ENCODE data around the gene ZFP57.

The ZFP57 gene

DNA sequence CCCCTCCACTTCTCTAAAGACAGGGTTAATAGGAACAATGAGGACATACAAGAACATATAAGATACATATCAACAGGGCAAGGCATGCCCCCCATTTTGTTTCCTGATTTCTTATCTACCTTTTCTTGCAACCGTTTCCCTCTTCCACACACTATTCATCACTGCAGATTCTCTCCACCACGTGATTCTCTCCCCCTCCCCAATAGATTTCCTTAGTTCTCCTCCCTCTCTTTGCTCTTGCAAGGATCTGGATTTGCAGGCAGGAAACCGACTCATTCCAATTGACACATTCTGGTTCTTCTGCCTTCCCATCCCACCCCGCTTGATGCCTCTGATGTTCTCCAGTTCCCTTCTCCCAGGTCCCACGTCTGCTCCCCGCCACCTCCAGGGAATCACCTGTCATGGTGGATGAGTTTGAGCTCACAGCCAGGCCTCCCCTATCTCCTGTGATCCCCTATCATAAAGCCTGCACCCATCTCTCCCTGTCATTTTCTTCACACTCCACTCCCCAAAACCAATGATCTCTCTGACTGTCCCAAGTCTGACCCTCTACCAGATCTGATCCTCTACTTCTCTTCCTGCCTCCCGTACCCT is 55.5 kb downstream of the ZFP57 start:
- DNase-seq (ENCODE audit: low read depth), result no peak

GRCh38 chr6:29624520-29624961 is 56.4 kb downstream of the ZFP57 start:
- no peak for DNase-seq (ENCODE audit: low read depth)
